Measurements from ENCODE around the gene EMC9. TPM values are rescaled to one million over a fixed set of nuclear protein-coding genes. Genes with fewer than 3 reads are reported as not detected.
A peak's percentile ranks its signal among the peaks of the same experiment; 100 is the strongest.

Gene EMC9
- total RNA-seq, 1 donor from 2014 or later, result 18.5 TPM

GRCh38 chr14:24160850-24161804 lies 19.7 kb upstream of the EMC9 start, which contains the start of gene IRF9:
TSS of gene IRF9 (plus strand) at chr14:24161265. CDS start at chr14:24162145, 880 bp downstream.
- H3K4me1 Mint-ChIP-seq (ENCODE audit: low read depth, unreplicated experiment), result peaks cover 20% of the 10 kb centered on the region
- DNase-seq (ENCODE audit: low read depth) (peak; percentile 78), FAIRE-seq (no peak)
- peak within 1 kb of the TSS; percentile 86 for H3K27ac ChIP-seq (ENCODE audit: low read depth, low read length)
- no peaks in the 10 kb centered on the region for H3K9me3 Mint-ChIP-seq (ENCODE audit: unreplicated experiment)
- no peaks in the 10 kb centered on the region for H3K9me3 ChIP-seq (ENCODE audit: insufficient read depth, low read depth, low read length)
- no peak for TF ChIP-seq EZH2 (IDR thresholded peaks at IDR 0.05; ENCODE audit: insufficient read depth, low read length)
- TF ChIP-seq CTCF (IDR thresholded peaks at IDR 0.05; ENCODE audit: insufficient read depth, low read depth, low read length), result peak; percentile 96
- peaks cover 12% of the 10 kb centered on the region for H3K79me2 ChIP-seq (ENCODE audit: insufficient read depth, low read length)
- peak within 1 kb of the TSS; percentile 62 for H2AFZ ChIP-seq (ENCODE audit: low read depth, low read length)
- peak within 1 kb of the TSS; percentile 74 for H3K4me3 ChIP-seq (ENCODE audit: insufficient read depth, low read depth, low read length)
- peak within 1 kb of the TSS; percentile 94 for H3K4me2 ChIP-seq (ENCODE audit: low read length)
- H3K27me3 ChIP-seq (ENCODE audit: insufficient read depth, low read length), result no peaks in the 10 kb centered on the region
- no peaks in the 10 kb centered on the region for H3K27me3 Mint-ChIP-seq (ENCODE audit: low read depth, unreplicated experiment)
- H3K9ac ChIP-seq (ENCODE audit: low read length), result peak within 1 kb of the TSS; percentile 90
- H3K36me3 Mint-ChIP-seq (ENCODE audit: low read depth, unreplicated experiment), result peaks cover 42% of the 10 kb centered on the region
- H3K4me1 ChIP-seq (ENCODE audit: insufficient read depth, low read length), result peaks cover 12% of the 10 kb centered on the region
- H3K4me3 Mint-ChIP-seq (ENCODE audit: unreplicated experiment), result peak within 1 kb of the TSS; percentile 93
- H3K36me3 ChIP-seq (ENCODE audit: insufficient read depth, low read length), result peaks cover 33% of the 10 kb centered on the region
- H3K27ac Mint-ChIP-seq (ENCODE audit: unreplicated experiment), result peak within 1 kb of the TSS; percentile 99
- H4K20me1 ChIP-seq (ENCODE audit: insufficient read depth, low read length), result peaks cover 30% of the 10 kb centered on the region

- peaks cover 12% of the 10 kb centered on the region for H3K79me2 ChIP-seq (ENCODE audit: insufficient read depth, low read length)
- no peak for DNase-seq (ENCODE audit: low read depth)
- H3K4me2 ChIP-seq (ENCODE audit: low read length), result peak overlapping the region; percentile 94
- no peak for TF ChIP-seq CTCF (IDR thresholded peaks at IDR 0.05; ENCODE audit: insufficient read depth, low read depth, low read length)
- no peak for TF ChIP-seq EZH2 (IDR thresholded peaks at IDR 0.05; ENCODE audit: insufficient read depth, low read length)
- peaks cover 36% of the 10 kb centered on the region for H3K36me3 ChIP-seq (ENCODE audit: insufficient read depth, low read length)
- H3K27me3 ChIP-seq (ENCODE audit: insufficient read depth, low read length), result no peaks in the 10 kb centered on the region
- Mint-ChIP-seq H3K27me3 (ENCODE audit: low read depth, unreplicated experiment) (no peaks in the 10 kb centered on the region), H3K9me3 (ENCODE audit: unreplicated experiment) (no peaks in the 10 kb centered on the region), H3K4me1 (ENCODE audit: low read depth, unreplicated experiment) (peaks cover 20% of the 10 kb centered on the region), H3K36me3 (ENCODE audit: low read depth, unreplicated experiment) (peaks cover 43% of the 10 kb centered on the region), H3K4me3 (ENCODE audit: unreplicated experiment) (no peak overlapping the region), H3K27ac (ENCODE audit: unreplicated experiment) (peak overlapping the region; percentile 99)
- H3K4me3 ChIP-seq (ENCODE audit: insufficient read depth, low read depth, low read length), result no peak overlapping the region
- peaks cover 12% of the 10 kb centered on the region for H3K4me1 ChIP-seq (ENCODE audit: insufficient read depth, low read length)
- peaks cover 26% of the 10 kb centered on the region for H4K20me1 ChIP-seq (ENCODE audit: insufficient read depth, low read length)
- H2AFZ ChIP-seq (ENCODE audit: low read depth, low read length), result no peak overlapping the region
- no peak overlapping the region for H3K9ac ChIP-seq (ENCODE audit: low read length)
- H3K9me3 ChIP-seq (ENCODE audit: insufficient read depth, low read depth, low read length), result no peaks in the 10 kb centered on the region
- peak overlapping the region; percentile 23 for H3K27ac ChIP-seq (ENCODE audit: low read depth, low read length)
- no peak for FAIRE-seq
These were observed 19.1 kb upstream of the EMC9 start for GRCh38 chr14:24160499-24160849.
